HG02610 (cell line): ENCODE data around the gene EVA1A.

ENCODE experiments used
- ATAC-seq: cut with Tn5 transposase; IDR thresholded peaks from one replicate; pipeline ENCODE4 v1.9.1; 2021; ENCODE audit warnings: mild to moderate bottlenecking, moderate library complexity; ENCODE audit not compliant: unreplicated experiment

EVA1A gene

GRCh38 chr2:75545922-75546321, 14.8 kb downstream of the EVA1A start:
- ATAC-seq = no peak

- no peak for ATAC-seq
These were observed 15.4 kb downstream of the EVA1A start for GRCh38 chr2:75545387-75545786.

- ATAC-seq = no peak
These were observed 17.3 kb downstream of the EVA1A start for GRCh38 chr2:75543446-75543845.

GRCh38 chr2:75541430-75541829, 19.3 kb downstream of the EVA1A start:
- no peak for ATAC-seq

GRCh38 chr2:75540994-75541393, 19.7 kb downstream of the EVA1A start:
- ATAC-seq = no peak

- ATAC-seq = no peak
These were observed 20.6 kb downstream of the EVA1A start for GRCh38 chr2:75539955-75540716.

- no peak for ATAC-seq
These were observed 21.9 kb downstream of the EVA1A start for GRCh38 chr2:75538521-75539490.

GRCh38 chr2:75537658-75538057, 23.1 kb downstream of the EVA1A start:
- ATAC-seq = no peak

GRCh38 chr2:75533135-75533534, 27.6 kb downstream of the EVA1A start:
- no peak for ATAC-seq

- no peak for ATAC-seq
These were observed 28.3 kb downstream of the EVA1A start for GRCh38 chr2:75532488-75532887.

- ATAC-seq = no peak
These were observed 32.3 kb downstream of the EVA1A start for GRCh38 chr2:75528221-75528977.

- ATAC-seq = no peak
These were observed 33.1 kb downstream of the EVA1A start for GRCh38 chr2:75527676-75528075.

GRCh38 chr2:75526842-75527241, 33.9 kb downstream of the EVA1A start:
- no peak for ATAC-seq

- ATAC-seq = no peak
These were observed 35.1 kb downstream of the EVA1A start for GRCh38 chr2:75525434-75526310.

GRCh38 chr2:75524276-75524911, 36.3 kb downstream of the EVA1A start:
- no peak for ATAC-seq

- peak; percentile 86 for ATAC-seq
These were observed 37.1 kb downstream of the EVA1A start for GRCh38 chr2:75523313-75524275.

- ATAC-seq = no peak
These were observed 38.0 kb downstream of the EVA1A start for GRCh38 chr2:75522543-75523312.
